Measurements from ENCODE around the gene ADSS1.

Gene ADSS1

GRCh38 chr14:104786726-104787675 lies 63.0 kb downstream of the ADSS1 start:
- Histone ChIP-seq H3K4me3 (ENCODE audit: low read depth, low read length) (no peak overlapping the region), H3K36me3 (replicated peaks) (peaks cover 22% of the 10 kb centered on the region), H3K27me3 (replicated peaks) (no peaks in the 10 kb centered on the region), H3K27ac (no peak overlapping the region)
- in situ Hi-C loops (cut with HindIII; ENCODE audit: low pct_ligation_motif_present, low sequenced_read_pairs) = no loop called here
- DNase-seq = no peak
- TF ChIP-seq, protein P1, sequence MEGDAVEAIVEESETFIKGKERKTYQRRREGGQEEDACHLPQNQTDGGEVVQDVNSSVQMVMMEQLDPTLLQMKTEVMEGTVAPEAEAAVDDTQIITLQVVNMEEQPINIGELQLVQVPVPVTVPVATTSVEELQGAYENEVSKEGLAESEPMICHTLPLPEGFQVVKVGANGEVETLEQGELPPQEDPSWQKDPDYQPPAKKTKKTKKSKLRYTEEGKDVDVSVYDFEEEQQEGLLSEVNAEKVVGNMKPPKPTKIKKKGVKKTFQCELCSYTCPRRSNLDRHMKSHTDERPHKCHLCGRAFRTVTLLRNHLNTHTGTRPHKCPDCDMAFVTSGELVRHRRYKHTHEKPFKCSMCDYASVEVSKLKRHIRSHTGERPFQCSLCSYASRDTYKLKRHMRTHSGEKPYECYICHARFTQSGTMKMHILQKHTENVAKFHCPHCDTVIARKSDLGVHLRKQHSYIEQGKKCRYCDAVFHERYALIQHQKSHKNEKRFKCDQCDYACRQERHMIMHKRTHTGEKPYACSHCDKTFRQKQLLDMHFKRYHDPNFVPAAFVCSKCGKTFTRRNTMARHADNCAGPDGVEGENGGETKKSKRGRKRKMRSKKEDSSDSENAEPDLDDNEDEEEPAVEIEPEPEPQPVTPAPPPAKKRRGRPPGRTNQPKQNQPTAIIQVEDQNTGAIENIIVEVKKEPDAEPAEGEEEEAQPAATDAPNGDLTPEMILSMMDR (IDR thresholded peaks at IDR 0.05; ENCODE audit: low read depth, low read length, missing control alignments) = no peak

DNA sequence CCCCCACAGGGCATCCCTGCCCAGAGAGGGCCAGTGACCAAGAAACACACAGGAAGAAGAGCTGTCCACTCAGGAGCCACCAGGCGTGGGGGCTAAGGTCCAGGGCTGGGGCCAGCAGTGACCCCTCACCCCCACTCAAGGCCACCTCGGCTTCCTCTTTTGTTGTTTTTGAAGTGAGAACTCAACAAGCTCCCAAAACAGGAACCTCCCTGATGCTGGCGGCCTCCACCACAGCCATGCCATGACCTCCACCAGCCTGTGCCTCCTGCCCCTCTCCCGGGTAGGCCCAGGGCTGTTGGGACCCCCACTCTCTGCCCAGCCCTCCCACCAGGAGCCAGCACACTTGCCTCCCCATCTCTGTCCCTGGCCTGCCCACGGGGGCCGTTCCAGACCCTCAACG lies 63.7 kb downstream of the ADSS1 start:
- Histone ChIP-seq H3K36me3 (replicated peaks) (peaks cover 22% of the 10 kb centered on the region), H3K27me3 (replicated peaks) (no peaks in the 10 kb centered on the region), H3K4me3 (ENCODE audit: low read depth, low read length) (no peak overlapping the region), H3K27ac (no peak overlapping the region)
- TF ChIP-seq, protein P1 (IDR thresholded peaks at IDR 0.05; ENCODE audit: low read depth, low read length, missing control alignments) = no peak
- DNase-seq = no peak
- in situ Hi-C loops (cut with HindIII; ENCODE audit: low pct_ligation_motif_present, low sequenced_read_pairs) = no loop called here

- no peak for DNase-seq
- TF ChIP-seq, protein P1 (IDR thresholded peaks at IDR 0.05; ENCODE audit: low read depth, low read length, missing control alignments) = no peak
- no peak overlapping the region for H3K4me3 ChIP-seq (ENCODE audit: low read depth, low read length)
- H3K36me3 ChIP-seq (replicated peaks) = peaks cover 22% of the 10 kb centered on the region
- in situ Hi-C loops (cut with HindIII; ENCODE audit: low pct_ligation_motif_present, low sequenced_read_pairs) = no loop called here
- no peaks in the 10 kb centered on the region for H3K27me3 ChIP-seq (replicated peaks)
- H3K27ac ChIP-seq = no peak overlapping the region
Observed at GRCh38 chr14:104788161-104788818, 64.3 kb downstream of the ADSS1 start.

DNA sequence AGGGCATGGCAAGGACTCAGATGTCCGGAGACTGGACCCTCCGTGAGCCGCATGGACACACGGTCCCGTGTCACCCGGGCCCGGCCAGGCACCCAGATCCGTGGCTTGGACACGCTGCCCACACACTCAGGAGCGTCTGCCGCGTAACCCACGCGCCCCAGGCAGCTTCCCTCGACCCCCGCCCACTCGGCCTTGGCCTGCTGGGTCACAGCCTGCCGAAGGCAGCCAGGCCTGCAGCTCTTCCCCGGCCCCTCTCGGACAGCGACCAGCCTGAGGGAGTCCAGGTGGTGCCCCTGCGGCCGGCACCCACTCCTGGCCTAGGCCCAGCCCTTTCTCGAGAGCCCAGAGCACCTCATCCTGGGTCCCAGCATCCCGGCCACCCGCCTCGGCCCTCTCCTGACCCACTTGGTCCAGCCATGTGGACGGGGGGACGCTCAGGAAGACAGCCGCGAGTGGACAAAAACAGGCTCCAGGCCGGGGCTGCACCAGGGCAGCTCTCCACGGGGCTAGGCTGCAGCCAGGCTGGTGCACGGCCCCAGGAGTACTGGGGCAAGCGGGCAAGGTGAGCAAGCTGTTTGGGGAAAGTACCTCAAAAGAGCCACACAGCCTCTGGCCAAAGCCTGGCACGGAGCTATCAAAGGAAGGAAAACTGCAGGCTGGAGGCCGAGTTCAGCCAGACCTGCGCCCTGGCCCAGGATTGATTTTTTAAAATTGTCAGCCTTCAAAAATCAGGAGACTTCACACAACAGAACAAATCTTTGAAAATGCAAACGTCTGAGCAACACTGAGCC lies 65.0 kb downstream of the ADSS1 start:
- in situ Hi-C loops (cut with HindIII; ENCODE audit: low pct_ligation_motif_present, low sequenced_read_pairs) = no loop called here
- TF ChIP-seq, protein P1 (IDR thresholded peaks at IDR 0.05; ENCODE audit: low read depth, low read length, missing control alignments) = no peak

DNA sequence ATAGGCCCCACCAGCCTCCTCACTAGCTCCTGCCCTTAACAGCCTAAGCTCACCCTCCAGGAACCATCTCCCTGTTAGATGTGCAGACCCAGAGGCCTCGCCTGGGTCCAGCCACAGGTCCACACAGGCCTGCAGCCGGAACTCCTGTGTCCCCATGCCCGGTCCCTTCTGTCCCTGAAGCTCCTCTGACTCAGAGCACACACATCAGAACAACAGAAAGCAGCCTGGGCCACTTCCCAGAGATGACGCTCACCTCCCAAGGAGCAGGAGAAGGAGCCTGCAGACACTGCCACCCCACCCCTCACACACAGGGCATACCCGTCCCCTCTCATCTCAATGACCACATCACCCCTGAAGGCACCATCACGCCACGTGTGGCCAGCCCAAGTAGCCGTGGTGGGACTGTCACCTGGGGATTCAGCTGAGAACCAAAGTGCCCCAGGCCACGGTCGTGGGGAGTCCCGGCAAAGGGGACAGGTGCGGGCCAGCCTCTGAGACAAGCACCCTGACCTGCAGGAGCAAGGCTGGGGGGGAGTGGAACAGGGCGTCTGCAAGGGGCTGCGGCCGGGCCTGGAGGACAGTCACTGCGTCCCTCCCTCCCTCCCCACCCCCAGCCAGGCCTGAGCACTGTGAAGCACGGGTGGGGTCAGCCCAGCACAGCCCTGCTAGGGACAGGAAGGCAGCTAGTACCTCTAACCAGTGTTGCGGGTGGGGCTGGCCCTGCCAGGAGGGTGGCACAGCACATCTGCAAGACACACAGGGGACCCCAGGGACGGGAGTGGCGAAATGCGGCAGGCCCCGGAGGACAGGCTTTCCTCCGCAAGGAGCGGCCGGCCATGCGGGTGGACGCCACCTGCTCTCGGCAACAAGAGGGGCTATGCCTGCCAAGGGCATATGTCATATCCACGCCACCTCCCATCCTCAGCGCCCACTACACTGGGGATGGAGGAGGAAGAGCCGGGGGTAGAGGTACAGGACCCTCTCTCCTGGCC lies 66.0 kb downstream of the ADSS1 start:
- no peaks in the 10 kb centered on the region for H3K27me3 ChIP-seq (replicated peaks)
- peaks cover 17% of the 10 kb centered on the region for H3K36me3 ChIP-seq (replicated peaks)
- TF ChIP-seq, protein P1 (IDR thresholded peaks at IDR 0.05; ENCODE audit: low read depth, low read length, missing control alignments) = no peak
- H3K4me3 ChIP-seq (ENCODE audit: low read depth, low read length) = no peak overlapping the region
- no peak for DNase-seq
- H3K27ac ChIP-seq = no peak overlapping the region
- in situ Hi-C loops (cut with HindIII; ENCODE audit: low pct_ligation_motif_present, low sequenced_read_pairs) = no loop called here

More for the DNA sequence above, 65.0 kb downstream of the ADSS1 start:
- no peak for DNase-seq
- no peak overlapping the region for H3K27ac ChIP-seq
- no peaks in the 10 kb centered on the region for H3K27me3 ChIP-seq (replicated peaks)
- H3K36me3 ChIP-seq (replicated peaks) = peaks cover 22% of the 10 kb centered on the region
- no peak overlapping the region for H3K4me3 ChIP-seq (ENCODE audit: low read depth, low read length)
